ENCODE data around the gene ADAMTS1. TPM values are rescaled to one million over a fixed set of nuclear protein-coding genes. Genes with fewer than 3 reads are reported as not detected.

ADAMTS1 gene
- total RNA-seq, 1 donor from 2014 or later: 122 TPM

GRCh38 chr21:26810676-26811415 lies 34.4 kb downstream of the ADAMTS1 start:
- TF ChIP-seq CTCF (IDR thresholded peaks at IDR 0.05): no peak
- H3K9me3 ChIP-seq: no peaks in the 10 kb centered on the region
- ATAC-seq (no peak), DNase-seq (no peak)
- H3K4me1 ChIP-seq: no peaks in the 10 kb centered on the region
- H3K27me3 ChIP-seq: no peaks in the 10 kb centered on the region
- no peak overlapping the region for H3K27ac ChIP-seq
- H3K36me3 ChIP-seq: no peaks in the 10 kb centered on the region
- intact Hi-C loops (cut with DNase I): no loop called here
- H3K4me3 ChIP-seq: no peak overlapping the region

- TF ChIP-seq CTCF (IDR thresholded peaks at IDR 0.05): no peak
- intact Hi-C loops (cut with DNase I): no loop called here
- no peak overlapping the region for H3K27ac ChIP-seq
- no peak overlapping the region for H3K4me3 ChIP-seq
- H3K27me3 ChIP-seq: no peaks in the 10 kb centered on the region
- no peak for DNase-seq
- no peaks in the 10 kb centered on the region for H3K9me3 ChIP-seq
- ATAC-seq: no peak
- no peaks in the 10 kb centered on the region for H3K4me1 ChIP-seq
- H3K36me3 ChIP-seq: no peaks in the 10 kb centered on the region
Observed at GRCh38 chr21:26810266-26810665, 34.9 kb downstream of the ADAMTS1 start.

- no peak overlapping the region for H3K27ac ChIP-seq
- no peaks in the 10 kb centered on the region for H3K36me3 ChIP-seq
- ATAC-seq: no peak
Observed at GRCh38 chr21:26809745-26810144, 35.5 kb downstream of the ADAMTS1 start.

GRCh38 chr21:26806801-26807295 lies 38.4 kb downstream of the ADAMTS1 start:
- TF ChIP-seq CTCF (IDR thresholded peaks at IDR 0.05): no peak
- H3K27ac ChIP-seq: no peak overlapping the region
- no peak for DNase-seq
- no peaks in the 10 kb centered on the region for H3K27me3 ChIP-seq
- H3K9me3 ChIP-seq: no peaks in the 10 kb centered on the region
- no peak overlapping the region for H3K4me3 ChIP-seq
- H3K4me1 ChIP-seq: peaks cover under 1% of the 10 kb centered on the region
- H3K36me3 ChIP-seq: no peaks in the 10 kb centered on the region
- intact Hi-C loops (cut with DNase I): no loop called here
- ATAC-seq: no peak

More at GRCh38 chr21:26809745-26810144, 35.5 kb downstream of the ADAMTS1 start:
- TF ChIP-seq CTCF (IDR thresholded peaks at IDR 0.05): no peak
- Histone ChIP-seq H3K4me3 (no peak overlapping the region), H3K9me3 (no peaks in the 10 kb centered on the region), H3K27me3 (no peaks in the 10 kb centered on the region), H3K4me1 (no peaks in the 10 kb centered on the region)
- DNase-seq: no peak
- intact Hi-C loops (cut with DNase I): no loop called here

- H3K36me3 ChIP-seq: no peaks in the 10 kb centered on the region
- no peak overlapping the region for H3K27ac ChIP-seq
- intact Hi-C loops (cut with DNase I): no loop called here
- H3K27me3 ChIP-seq: no peaks in the 10 kb centered on the region
- no peaks in the 10 kb centered on the region for H3K9me3 ChIP-seq
- peaks cover 6% of the 10 kb centered on the region for H3K4me1 ChIP-seq
- no peak overlapping the region for H3K4me3 ChIP-seq
- ATAC-seq (no peak), DNase-seq (no peak)
- no peak for TF ChIP-seq CTCF (IDR thresholded peaks at IDR 0.05)
Observed at GRCh38 chr21:26804895-26805609, 40.2 kb downstream of the ADAMTS1 start.

Measured in upper lobe of right lung (tissue), 1 donor.